Measurements from ENCODE around the gene ANGEL1.

DNA sequence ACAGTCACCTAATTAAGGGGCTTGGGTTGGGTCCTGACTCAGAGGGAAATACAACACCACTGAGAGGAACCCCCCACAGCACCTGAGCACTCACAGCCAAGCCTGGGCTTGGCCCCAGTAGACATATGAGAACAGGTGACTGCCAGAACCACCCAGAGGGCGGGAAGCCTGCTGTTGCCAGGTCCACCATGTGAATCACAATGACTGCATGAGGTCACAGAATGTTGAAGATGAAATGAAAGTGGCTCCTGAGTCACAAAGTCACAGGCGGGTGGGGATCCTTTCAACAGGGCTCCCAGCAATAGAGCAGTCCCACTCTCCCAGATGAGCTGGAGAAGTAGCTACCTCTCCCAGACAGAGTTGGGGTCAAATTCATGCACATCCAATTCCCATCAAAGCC is 13.4 kb upstream of the ANGEL1 start, which contains the start of gene LRRC74A:
- no peak for TF ChIP-seq EZH2 (IDR thresholded peaks at IDR 0.05; ENCODE audit: low read depth, unreplicated experiment)
- TF ChIP-seq CTCF (conservative IDR thresholded peaks at IDR 0.05; ENCODE audit: low read depth in 2 of 2) = no peak
- no peak for TF ChIP-seq EZH2phosphoT487 (IDR thresholded peaks at IDR 0.05; ENCODE audit: unreplicated experiment)
- TF ChIP-seq POLR2AphosphoS5 (IDR thresholded peaks at IDR 0.05; ENCODE audit: low read depth) = no peak
- no peak for TF ChIP-seq CREB1 (CRISPR knock-in tag; IDR thresholded peaks at IDR 0.05; ENCODE audit: low read depth)
- TF ChIP-seq ZNF114 (CRISPR knock-in tag; IDR thresholded peaks at IDR 0.05) = no peak
- TF ChIP-seq ETS1 (IDR thresholded peaks at IDR 0.05) = no peak
